Measurements from ENCODE around the gene VPREB3. TPM values are rescaled to one million over a fixed set of nuclear protein-coding genes. Genes with fewer than 3 reads are reported as not detected.

Gene VPREB3
- total RNA-seq, 4 donors from 2014 or later: not detected

- H3K4me3 ChIP-seq (replicated peaks in 1 of 3): no peak overlapping the region
- H3K27me3 ChIP-seq: no peaks in the 10 kb centered on the region
- intact Hi-C loops (cut with DNase I): no loop called here
- WGBS, 2 donors: 100% methylated on average over 1 of the region's 1 CpG
- TF ChIP-seq CTCF (IDR thresholded peaks at IDR 0.05) (no peak), POLR2A (IDR thresholded peaks at IDR 0.05) (no peak)
- H3K27ac ChIP-seq: no peak overlapping the region
- H3K4me1 ChIP-seq: peaks cover 6 to 7% of the 10 kb centered on the region in 2 donors
- DNase-seq: no peak
- H3K36me3 ChIP-seq: no peaks in the 10 kb centered on the region
- no peaks in the 10 kb centered on the region for H3K9me3 ChIP-seq
Measured at GRCh38 chr22:23782703-23783102, 28.5 kb upstream of the VPREB3 start.

- no peak overlapping the region for H3K27ac ChIP-seq
- no peaks in the 10 kb centered on the region for H3K36me3 ChIP-seq
- H3K27me3 ChIP-seq: no peaks in the 10 kb centered on the region
- H3K4me1 ChIP-seq: peaks cover 5 to 6% of the 10 kb centered on the region in 2 donors
- TF ChIP-seq POLR2A (IDR thresholded peaks at IDR 0.05) (no peak), CTCF (IDR thresholded peaks at IDR 0.05) (no peak)
- H3K9me3 ChIP-seq: no peaks in the 10 kb centered on the region
- no peak overlapping the region for H3K4me3 ChIP-seq (replicated peaks in 1 of 3)
- WGBS, 2 donors: 91 to 94% methylated on average over 3 to 16 of the region's 16 CpGs
- intact Hi-C loops (cut with DNase I): no loop called here
- no peak for DNase-seq
Measured at GRCh38 chr22:23782252-23782651, 28.0 kb upstream of the VPREB3 start.

- TF ChIP-seq POLR2A (IDR thresholded peaks at IDR 0.05) (no peak), CTCF (IDR thresholded peaks at IDR 0.05) (no peak)
- Histone ChIP-seq H3K36me3 (no peaks in the 10 kb centered on the region), H3K4me1 (peaks cover 5% of the 10 kb centered on the region in 2 donors), H3K27ac (no peak overlapping the region), H3K4me3 (replicated peaks in 1 of 3) (no peak overlapping the region), H3K9me3 (no peaks in the 10 kb centered on the region), H3K27me3 (no peaks in the 10 kb centered on the region)
- WGBS, 2 donors: 72 to 74% methylated on average over 9 to 14 of the region's 14 CpGs
- DNase-seq: no peak
- intact Hi-C loops (cut with DNase I): no loop called here
Measured at GRCh38 chr22:23781511-23782183, 27.4 kb upstream of the VPREB3 start.

GRCh38 chr22:23781065-23781464 is 26.8 kb upstream of the VPREB3 start:
- Histone ChIP-seq H3K27ac (no peak overlapping the region), H3K4me1 (no peaks in the 10 kb centered on the region), H3K4me3 (replicated peaks in 1 of 3) (no peak overlapping the region), H3K27me3 (no peaks in the 10 kb centered on the region), H3K9me3 (no peaks in the 10 kb centered on the region), H3K36me3 (no peaks in the 10 kb centered on the region)
- no peak for DNase-seq
- 81 to 93% methylated on average over 14 to 15 of the region's 15 CpGs for WGBS, 2 donors
- TF ChIP-seq POLR2A (IDR thresholded peaks at IDR 0.05) (no peak), CTCF (IDR thresholded peaks at IDR 0.05) (no peak)
- intact Hi-C loops (cut with DNase I): no loop called here

GRCh38 chr22:23780146-23780748 is 26.0 kb upstream of the VPREB3 start:
- intact Hi-C loops (cut with DNase I): no loop called here
- no peak overlapping the region for H3K4me3 ChIP-seq (replicated peaks in 1 of 3)
- no peaks in the 10 kb centered on the region for H3K9me3 ChIP-seq
- no peak for DNase-seq
- H3K27ac ChIP-seq: no peak overlapping the region
- no peak for TF ChIP-seq POLR2A (IDR thresholded peaks at IDR 0.05)
- H3K36me3 ChIP-seq: no peaks in the 10 kb centered on the region
- no peaks in the 10 kb centered on the region for H3K27me3 ChIP-seq
- no peaks in the 10 kb centered on the region for H3K4me1 ChIP-seq
- 85 to 93% methylated on average over 16 to 17 of the region's 20 CpGs for WGBS, 2 donors
